Measurements from ENCODE around the gene BACH2.

DNA sequence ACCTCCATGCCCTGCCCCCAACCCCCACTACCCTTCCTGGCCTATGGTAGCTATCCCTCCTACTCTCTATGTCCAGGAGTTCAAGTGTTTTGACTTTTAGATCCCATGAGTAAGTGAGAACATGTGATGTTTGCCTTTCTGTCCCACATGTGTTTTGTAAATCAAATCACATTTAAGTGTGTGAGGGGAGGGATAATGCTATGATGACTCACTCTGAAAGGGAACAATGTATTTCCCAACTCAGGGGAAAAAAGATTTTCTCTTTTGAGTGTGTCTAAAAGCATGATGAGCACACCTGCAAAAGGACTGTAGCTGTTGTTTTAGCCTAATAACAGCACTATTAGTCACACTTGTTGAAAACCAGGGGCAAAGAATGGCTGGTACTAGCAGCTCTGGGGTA, 208.6 kb downstream of the BACH2 start:
- TF ChIP-seq, protein P1, sequence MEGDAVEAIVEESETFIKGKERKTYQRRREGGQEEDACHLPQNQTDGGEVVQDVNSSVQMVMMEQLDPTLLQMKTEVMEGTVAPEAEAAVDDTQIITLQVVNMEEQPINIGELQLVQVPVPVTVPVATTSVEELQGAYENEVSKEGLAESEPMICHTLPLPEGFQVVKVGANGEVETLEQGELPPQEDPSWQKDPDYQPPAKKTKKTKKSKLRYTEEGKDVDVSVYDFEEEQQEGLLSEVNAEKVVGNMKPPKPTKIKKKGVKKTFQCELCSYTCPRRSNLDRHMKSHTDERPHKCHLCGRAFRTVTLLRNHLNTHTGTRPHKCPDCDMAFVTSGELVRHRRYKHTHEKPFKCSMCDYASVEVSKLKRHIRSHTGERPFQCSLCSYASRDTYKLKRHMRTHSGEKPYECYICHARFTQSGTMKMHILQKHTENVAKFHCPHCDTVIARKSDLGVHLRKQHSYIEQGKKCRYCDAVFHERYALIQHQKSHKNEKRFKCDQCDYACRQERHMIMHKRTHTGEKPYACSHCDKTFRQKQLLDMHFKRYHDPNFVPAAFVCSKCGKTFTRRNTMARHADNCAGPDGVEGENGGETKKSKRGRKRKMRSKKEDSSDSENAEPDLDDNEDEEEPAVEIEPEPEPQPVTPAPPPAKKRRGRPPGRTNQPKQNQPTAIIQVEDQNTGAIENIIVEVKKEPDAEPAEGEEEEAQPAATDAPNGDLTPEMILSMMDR (conservative IDR thresholded peaks at IDR 0.05) = no peak
- TF ChIP-seq ZFX (IDR thresholded peaks at IDR 0.05) = no peak

Measured in C4-2B (cell line).